MCF 10A (cell line): ENCODE measurements around the gene JAG2. TPM values are rescaled to one million over a fixed set of nuclear protein-coding genes. Genes with fewer than 3 reads are reported as not detected.

Experiments used
- BruUV-seq: library from RNA; stranded (reverse); fragments of 400-500 nt; replicated peaks from 2 replicates; lab custom pipeline; 2021; lab: Mats Ljungman, UMichigan
- CTCF ChIA-PET: fragments of 300-600 bp; sonication (Branson Sonifier 250); formaldehyde crosslinking; extraction: SDS; loops from one replicate; lab custom pipeline; 2021; ENCODE audit warnings: antibody characterized with exemption, inconsistent platforms; lab: Yijun Ruan, JAX
- POLR2A ChIA-PET: fragments of 300-600, 350-650 bp; sonication (Branson Sonifier 250); formaldehyde crosslinking; extraction: SDS; loops from one replicate; lab custom pipeline; 2020; ENCODE audit warnings: antibody characterized with exemption, inconsistent platforms; lab: Yijun Ruan, JAX
- DNase-seq: peaks from one replicate; pipeline ENCODE4 v3.0.0-alpha.2; 2018; ENCODE audit not compliant: unreplicated experiment
- H3K27ac Mint-ChIP-seq: one replicate; pipeline ENCODE4 v1.8.0; 2022; ENCODE audit warnings: mild to moderate bottlenecking, low read depth, mixed read lengths; ENCODE audit not compliant: unreplicated experiment
- H3K27me3 Mint-ChIP-seq: one replicate; pipeline ENCODE4 v1.8.0; 2022; ENCODE audit warnings: mixed read lengths; ENCODE audit not compliant: insufficient read depth, unreplicated experiment
- H3K36me3 Mint-ChIP-seq: one replicate; pipeline ENCODE4 v1.8.0; 2022; ENCODE audit warnings: mild to moderate bottlenecking, moderate library complexity, mixed read lengths; ENCODE audit not compliant: insufficient read depth, unreplicated experiment
- H3K4me1 Mint-ChIP-seq: one replicate; pipeline ENCODE4 v1.8.0; 2022; ENCODE audit warnings: mixed read lengths; ENCODE audit not compliant: insufficient read depth, unreplicated experiment
- H3K4me3 Mint-ChIP-seq: one replicate; pipeline ENCODE4 v1.8.0; 2022; ENCODE audit warnings: mild to moderate bottlenecking, moderate library complexity, mixed read lengths; ENCODE audit not compliant: unreplicated experiment
- H3K9me3 Mint-ChIP-seq: one replicate; pipeline ENCODE4 v1.8.0; 2022; ENCODE audit warnings: mixed read lengths; ENCODE audit not compliant: unreplicated experiment
- intact Hi-C: fragments of 100-400 bp; cut with micrococcal nuclease; formaldehyde crosslinking; loops from 2 replicates; pipeline ENCODE4 v1.14.1; 2022
- total RNA-seq: library from RNA; stranded (reverse); gene quantifications from 2 replicates; pipeline ENCODE4 v1.2.3, GENCODE V29; 2022
- TF ChIP-seq, protein P1 (sequence below): fragments of 200-600 bp; IDR thresholded peaks from one replicate; pipeline ENCODE4 v1.8.0; 2022; ENCODE audit warnings: antibody characterized with exemption, mild to moderate bottlenecking; ENCODE audit not compliant: unreplicated experiment

The JAG2 gene
- total RNA-seq, 1 experiment from 2014 or later: 33.5 TPM

- DNase-seq: no peak
- TF ChIP-seq, protein P1, sequence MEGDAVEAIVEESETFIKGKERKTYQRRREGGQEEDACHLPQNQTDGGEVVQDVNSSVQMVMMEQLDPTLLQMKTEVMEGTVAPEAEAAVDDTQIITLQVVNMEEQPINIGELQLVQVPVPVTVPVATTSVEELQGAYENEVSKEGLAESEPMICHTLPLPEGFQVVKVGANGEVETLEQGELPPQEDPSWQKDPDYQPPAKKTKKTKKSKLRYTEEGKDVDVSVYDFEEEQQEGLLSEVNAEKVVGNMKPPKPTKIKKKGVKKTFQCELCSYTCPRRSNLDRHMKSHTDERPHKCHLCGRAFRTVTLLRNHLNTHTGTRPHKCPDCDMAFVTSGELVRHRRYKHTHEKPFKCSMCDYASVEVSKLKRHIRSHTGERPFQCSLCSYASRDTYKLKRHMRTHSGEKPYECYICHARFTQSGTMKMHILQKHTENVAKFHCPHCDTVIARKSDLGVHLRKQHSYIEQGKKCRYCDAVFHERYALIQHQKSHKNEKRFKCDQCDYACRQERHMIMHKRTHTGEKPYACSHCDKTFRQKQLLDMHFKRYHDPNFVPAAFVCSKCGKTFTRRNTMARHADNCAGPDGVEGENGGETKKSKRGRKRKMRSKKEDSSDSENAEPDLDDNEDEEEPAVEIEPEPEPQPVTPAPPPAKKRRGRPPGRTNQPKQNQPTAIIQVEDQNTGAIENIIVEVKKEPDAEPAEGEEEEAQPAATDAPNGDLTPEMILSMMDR: no peak
- BruUV-seq: no TSS peak
- no peak overlapping the region for H3K4me3 Mint-ChIP-seq
- H3K27ac Mint-ChIP-seq: no peak overlapping the region
- CTCF ChIA-PET: interaction anchor here (0.7 to 2.5 kb wide), 8 partner anchors 9 to 56 kb away, joined by 3 to 12 read pairs (median 4); no protein-coding TSS in a partner anchor
- POLR2A ChIA-PET: interaction anchor here (1.1 to 1.5 kb wide), 4 partner anchors 10 to 19 kb away, joined by 3 read pairs; no protein-coding TSS in a partner anchor
- no peaks in the 10 kb centered on the region for H3K36me3 Mint-ChIP-seq
- H3K9me3 Mint-ChIP-seq: no peaks in the 10 kb centered on the region
- intact Hi-C loops: no loop called here
- H3K27me3 Mint-ChIP-seq: peaks cover 57% of the 10 kb centered on the region
- H3K4me1 Mint-ChIP-seq: peaks cover 5% of the 10 kb centered on the region
Measured at GRCh38 chr14:105107781-105108515, 60.6 kb downstream of the JAG2 start.

DNA sequence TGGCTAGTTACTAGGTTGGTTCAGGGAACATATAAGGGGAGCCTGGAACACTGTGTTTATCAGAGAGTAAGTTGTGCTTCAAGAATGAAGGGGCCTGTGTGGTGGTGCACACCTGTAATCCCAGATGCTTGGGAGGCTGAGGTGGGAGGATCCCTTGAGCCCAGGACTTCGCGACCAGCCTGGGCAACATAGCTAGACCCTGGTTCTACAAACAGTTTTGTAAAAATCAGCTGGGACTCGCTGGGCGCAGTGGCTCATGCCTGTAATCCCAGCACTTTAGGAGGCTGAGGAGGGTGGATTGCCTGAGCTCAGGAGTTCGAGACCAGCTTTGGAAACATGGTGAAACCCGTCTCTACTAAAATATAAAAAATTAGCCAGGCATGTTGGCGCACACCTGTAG, 61.2 kb downstream of the JAG2 start:
- CTCF ChIA-PET: interaction anchor here (0.7 to 2.5 kb wide), 8 partner anchors 9 to 56 kb away, joined by 3 to 12 read pairs (median 4); no protein-coding TSS in a partner anchor
- no peak overlapping the region for H3K27ac Mint-ChIP-seq
- POLR2A ChIA-PET: interaction anchor here (1.1 to 1.5 kb wide), 4 partner anchors 9 to 20 kb away, joined by 3 read pairs; no protein-coding TSS in a partner anchor

DNA sequence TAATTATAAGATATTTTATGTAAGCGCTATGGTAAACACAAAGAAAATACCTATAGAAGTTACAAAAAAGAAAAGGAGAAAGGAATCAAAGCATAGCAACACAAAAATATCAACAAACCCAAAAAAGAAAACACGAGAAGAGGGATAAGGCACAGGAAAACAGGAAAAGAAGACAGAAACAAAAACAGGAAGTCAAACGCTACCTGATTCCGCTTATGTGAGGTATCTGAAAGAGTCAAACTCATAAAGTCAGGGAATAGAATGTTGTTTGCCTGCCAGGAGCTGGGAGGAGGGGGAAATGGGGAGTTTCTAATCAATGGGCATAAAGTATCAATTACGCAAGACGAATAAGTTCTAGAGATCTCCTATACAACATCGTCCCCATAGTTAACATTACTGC, 63.4 kb downstream of the JAG2 start:
- DNase-seq: no peak
- BruUV-seq: no TSS peak
- H3K27ac Mint-ChIP-seq: no peak overlapping the region
- peaks cover 67% of the 10 kb centered on the region for H3K27me3 Mint-ChIP-seq
- no peak overlapping the region for H3K4me3 Mint-ChIP-seq
- CTCF ChIA-PET: interaction anchor here (0.6 to 1.0 kb wide), 3 partner anchors 15 to 147 kb away, joined by 3 read pairs; no protein-coding TSS in a partner anchor
- no peaks in the 10 kb centered on the region for H3K9me3 Mint-ChIP-seq
- intact Hi-C loops: no loop called here
- POLR2A ChIA-PET: interaction anchor here (0.6 kb wide), 1 partner anchor 13 kb away, joined by 3 read pairs; no protein-coding TSS in a partner anchor
- TF ChIP-seq, protein P1: no peak
- H3K4me1 Mint-ChIP-seq: peaks cover 5% of the 10 kb centered on the region
- H3K36me3 Mint-ChIP-seq: no peaks in the 10 kb centered on the region

More for the DNA sequence above, 61.2 kb downstream of the JAG2 start:
- no peak for DNase-seq
- TF ChIP-seq, protein P1: no peak
- H3K27me3 Mint-ChIP-seq: peaks cover 63% of the 10 kb centered on the region
- BruUV-seq: no TSS peak
- H3K9me3 Mint-ChIP-seq: no peaks in the 10 kb centered on the region
- no peak overlapping the region for H3K4me3 Mint-ChIP-seq
- no peaks in the 10 kb centered on the region for H3K36me3 Mint-ChIP-seq
- H3K4me1 Mint-ChIP-seq: peaks cover 5% of the 10 kb centered on the region
- intact Hi-C loops: no loop called here

GRCh38 chr14:105102893-105103292, 65.7 kb downstream of the JAG2 start:
- POLR2A ChIA-PET: no interaction called here
- Mint-ChIP-seq H3K36me3 (no peaks in the 10 kb centered on the region), H3K4me3 (no peak overlapping the region), H3K27me3 (peaks cover 57% of the 10 kb centered on the region), H3K4me1 (no peaks in the 10 kb centered on the region), H3K9me3 (peaks cover 14% of the 10 kb centered on the region), H3K27ac (no peak overlapping the region)
- TF ChIP-seq, protein P1: no peak
- CTCF ChIA-PET: interaction anchor here (0.7 to 1.7 kb wide), 3 partner anchors 13 to 350 kb away, joined by 3 to 7 read pairs (median 3); partner anchors contain the start of gene SIVA1
- BruUV-seq: no TSS peak
- intact Hi-C loops: no loop called here
- no peak for DNase-seq
